ENCODE data around the gene FBXL20.
"Not testable (repeated sequence)": the region's sequence is repeated elsewhere in the genome, so short reads cannot be mapped to it uniquely, and the experiment has no call there.

FBXL20 gene

GRCh38 chr17:39328815-39329214, 72.6 kb downstream of the FBXL20 start:
- no peak for DNase-seq (ENCODE audit: low spot score)

DNA sequence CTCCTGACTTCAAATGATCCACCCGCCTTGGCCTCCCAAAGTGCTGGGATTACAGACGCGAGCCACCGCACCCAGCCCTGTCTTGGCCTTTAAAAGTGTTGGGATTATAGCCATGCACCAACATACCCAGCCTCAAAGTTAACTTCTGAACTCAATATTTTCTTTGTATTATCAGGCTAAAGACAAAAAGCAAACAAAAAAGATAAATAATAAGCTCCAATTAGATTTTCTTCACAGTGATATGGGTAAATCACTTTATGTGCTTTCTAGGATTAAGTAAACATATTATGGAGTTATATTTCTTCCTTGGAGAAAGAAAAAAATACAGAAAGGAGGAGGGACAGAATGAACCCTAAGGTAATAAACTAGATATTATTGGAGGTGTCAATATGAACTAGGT, 74.3 kb downstream of the FBXL20 start:
- DNase-seq (ENCODE audit: low spot score): no peak

GRCh38 chr17:39325528-39326240, 75.7 kb downstream of the FBXL20 start:
- no peak for DNase-seq (ENCODE audit: low spot score)

DNA sequence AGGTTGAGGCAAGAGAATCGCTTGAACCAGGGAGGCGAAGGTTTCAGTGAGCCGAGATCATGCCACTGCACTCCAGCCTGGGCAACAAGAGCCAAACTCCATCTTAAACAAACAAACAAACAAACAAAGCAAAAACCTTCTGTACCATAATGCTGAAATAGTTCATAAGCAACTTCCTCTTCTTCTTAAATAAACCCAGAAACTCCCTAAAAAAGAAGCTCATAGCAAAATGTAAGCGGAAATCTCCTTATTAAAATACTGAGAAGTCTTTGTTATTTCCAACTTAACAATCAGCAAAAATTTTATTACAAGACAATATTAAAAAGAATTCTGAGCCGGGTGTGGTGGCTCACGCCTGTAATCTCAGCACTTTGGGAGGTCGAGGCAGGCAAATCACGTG, 82.8 kb downstream of the FBXL20 start:
- DNase-seq (ENCODE audit: low spot score): no peak

DNA sequence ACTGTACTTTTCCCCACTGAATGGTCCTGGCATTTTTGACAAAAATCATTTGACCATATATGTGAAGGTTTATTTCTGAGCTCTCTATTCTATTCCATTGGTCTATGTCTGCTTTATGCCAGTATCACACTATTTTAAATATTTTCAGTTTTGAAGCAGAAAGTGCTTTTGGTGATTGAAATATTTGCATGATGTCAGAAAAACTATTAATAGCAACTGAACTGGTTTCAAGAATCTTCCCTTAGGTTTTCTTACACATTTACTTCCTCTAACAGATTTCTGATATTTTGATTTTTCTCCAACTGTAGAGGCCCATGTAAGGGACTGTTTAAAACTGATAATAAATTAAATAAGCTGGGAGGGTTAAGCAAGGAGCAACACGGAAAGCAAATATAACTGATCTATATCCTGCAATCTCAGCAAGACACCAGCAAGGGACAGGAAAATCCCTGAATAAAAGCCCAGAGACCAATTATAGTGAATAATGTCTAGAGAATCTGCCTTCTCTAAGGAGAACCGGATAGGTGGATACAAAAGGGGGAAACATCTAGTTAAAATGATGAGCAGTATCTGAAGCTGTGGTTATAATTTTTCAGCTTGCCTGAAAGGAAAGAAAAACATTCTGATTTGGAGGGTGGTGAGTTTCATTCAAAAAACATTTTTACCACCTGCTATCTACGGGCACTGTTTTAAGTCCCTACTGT, 94.8 kb downstream of the FBXL20 start:
- DNase-seq (ENCODE audit: low spot score): peak; percentile 33

DNA sequence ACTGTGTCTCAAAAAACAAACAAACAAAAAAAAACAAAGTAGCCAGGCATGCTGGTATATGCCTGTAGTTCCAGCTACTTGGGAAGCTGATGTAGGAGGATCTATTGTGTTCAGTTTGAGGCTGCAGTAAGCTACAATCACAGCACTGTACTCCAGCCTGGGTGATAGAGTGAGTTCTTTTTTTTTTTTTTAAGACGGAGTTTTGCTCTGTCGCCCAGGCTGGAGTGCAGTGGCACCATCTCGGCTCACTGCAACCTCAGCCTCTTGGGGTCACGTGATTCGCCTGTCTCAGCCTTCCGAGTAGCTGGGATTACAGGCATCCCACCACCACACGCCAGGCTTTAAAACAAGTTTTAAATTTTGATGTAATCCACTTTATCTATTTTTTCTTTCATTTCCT, 95.4 kb downstream of the FBXL20 start:
- DNase-seq (ENCODE audit: low spot score): no peak

- no peak for DNase-seq (ENCODE audit: low spot score)
These were observed 97.2 kb downstream of the FBXL20 start for GRCh38 chr17:39304188-39304587.

GRCh38 chr17:39294060-39294459, 107.4 kb downstream of the FBXL20 start:
- no peak for DNase-seq (ENCODE audit: low spot score)

DNA sequence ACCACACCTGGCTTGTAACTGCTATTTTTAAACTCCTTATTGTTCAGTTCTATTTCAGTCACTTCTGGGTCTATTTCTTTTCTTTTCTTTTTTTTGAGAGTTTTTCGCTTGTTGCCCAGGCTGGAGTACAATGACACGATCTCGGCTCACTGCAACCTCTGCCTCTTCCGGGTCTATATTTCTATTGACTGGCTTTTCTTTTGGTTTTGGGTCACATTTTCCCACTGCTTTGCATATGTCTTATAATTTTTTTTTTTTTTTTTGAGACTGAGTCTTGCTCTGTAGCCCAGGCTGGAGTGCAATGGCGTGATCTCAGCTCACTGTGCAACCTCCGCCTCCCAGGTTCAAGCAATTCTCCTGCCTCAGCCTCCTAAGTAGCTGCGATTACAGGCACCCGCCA, 108.9 kb downstream of the FBXL20 start:
- not testable (repeated sequence) for DNase-seq (ENCODE audit: low spot score)

GRCh38 chr17:39286513-39286912, 114.9 kb downstream of the FBXL20 start:
- not testable (repeated sequence) for DNase-seq (ENCODE audit: low spot score)

- DNase-seq (ENCODE audit: low spot score): no peak
These were observed 116.7 kb downstream of the FBXL20 start for GRCh38 chr17:39284685-39285084.

GRCh38 chr17:39283896-39284295, 117.5 kb downstream of the FBXL20 start:
- DNase-seq (ENCODE audit: low spot score): no peak

- no peak for DNase-seq (ENCODE audit: low spot score)
These were observed 118.3 kb downstream of the FBXL20 start for GRCh38 chr17:39283098-39283497.

DNA sequence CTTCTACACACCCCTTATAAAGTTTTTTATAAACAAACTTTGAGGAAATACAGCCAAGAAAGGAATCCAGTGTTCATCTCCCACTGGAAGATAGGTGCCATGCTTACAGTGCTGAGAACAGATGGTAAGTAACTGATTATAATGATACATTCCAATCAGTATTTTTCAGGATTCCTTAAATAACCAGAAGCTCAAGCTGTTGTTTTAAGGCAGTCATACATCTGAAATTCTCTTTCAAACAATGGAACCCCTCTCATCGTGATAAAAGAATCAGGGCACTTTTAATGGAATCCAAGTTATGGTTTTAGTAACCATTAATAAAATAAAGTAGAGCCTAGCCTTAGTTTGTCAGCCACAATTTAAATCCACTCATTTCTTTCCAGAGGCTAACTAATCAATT, 119.6 kb downstream of the FBXL20 start:
- no peak for DNase-seq (ENCODE audit: low spot score)

DNA sequence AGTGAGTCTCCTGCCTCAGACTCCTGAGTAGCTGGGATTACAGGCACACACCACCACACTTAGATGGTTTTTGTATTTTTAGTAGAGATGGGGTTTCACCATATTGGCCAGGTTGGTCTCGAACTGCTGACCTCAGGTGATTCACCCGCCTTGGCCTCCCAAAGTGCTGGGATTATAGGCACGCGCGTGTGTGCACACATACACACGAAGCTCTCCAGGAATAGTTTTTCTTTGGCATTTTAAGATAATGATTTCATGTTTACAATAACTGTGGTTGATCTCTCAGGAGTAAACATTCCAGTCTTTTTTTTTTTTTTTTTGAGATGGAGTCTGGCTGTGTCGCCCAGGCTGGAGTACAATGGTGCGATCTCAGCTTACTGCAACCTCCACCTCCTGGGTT, 123.2 kb downstream of the FBXL20 start:
- not testable (repeated sequence) for DNase-seq (ENCODE audit: low spot score)

DNA sequence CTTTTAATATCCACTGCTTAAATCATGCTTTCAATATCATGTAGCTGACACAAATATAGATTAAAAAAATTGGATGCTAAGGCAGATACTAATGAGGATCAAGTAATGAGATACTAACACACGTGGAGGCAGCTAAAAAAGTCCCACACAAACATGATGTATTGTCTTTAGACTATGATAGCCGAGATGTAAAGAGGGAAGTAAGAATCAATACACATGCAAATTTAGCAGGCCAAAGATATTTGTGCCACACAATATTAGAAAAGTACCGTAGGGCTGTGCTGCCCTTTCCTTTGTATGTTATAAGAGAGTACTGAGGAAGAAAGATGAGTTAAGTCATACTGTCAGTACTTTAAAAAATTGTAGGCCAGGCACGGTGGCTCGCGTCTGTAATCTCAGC, 124.3 kb downstream of the FBXL20 start:
- no peak for DNase-seq (ENCODE audit: low spot score)

GRCh38 chr17:39276113-39276512, 125.3 kb downstream of the FBXL20 start:
- DNase-seq (ENCODE audit: low spot score): no peak

DNA sequence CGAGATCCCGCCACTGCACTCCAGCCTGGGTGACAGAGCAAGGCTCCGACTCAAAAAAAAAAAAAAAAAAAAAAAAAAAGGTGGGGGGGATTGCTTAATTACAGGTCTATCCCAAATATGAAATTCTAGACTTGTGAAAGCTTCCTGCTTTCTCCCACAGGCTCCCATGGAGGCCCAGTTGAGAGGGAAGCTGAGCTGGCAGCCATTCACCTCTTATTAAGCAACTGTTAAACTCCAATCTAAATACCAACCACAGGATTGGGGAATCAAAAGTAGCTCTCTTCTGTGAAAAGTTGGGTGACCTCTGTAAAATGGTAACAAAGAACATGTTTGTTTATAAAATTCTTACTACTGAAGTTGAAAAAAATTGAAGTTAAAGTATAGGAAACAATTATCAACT, 129.9 kb downstream of the FBXL20 start:
- DNase-seq (ENCODE audit: low spot score): no peak

DNA sequence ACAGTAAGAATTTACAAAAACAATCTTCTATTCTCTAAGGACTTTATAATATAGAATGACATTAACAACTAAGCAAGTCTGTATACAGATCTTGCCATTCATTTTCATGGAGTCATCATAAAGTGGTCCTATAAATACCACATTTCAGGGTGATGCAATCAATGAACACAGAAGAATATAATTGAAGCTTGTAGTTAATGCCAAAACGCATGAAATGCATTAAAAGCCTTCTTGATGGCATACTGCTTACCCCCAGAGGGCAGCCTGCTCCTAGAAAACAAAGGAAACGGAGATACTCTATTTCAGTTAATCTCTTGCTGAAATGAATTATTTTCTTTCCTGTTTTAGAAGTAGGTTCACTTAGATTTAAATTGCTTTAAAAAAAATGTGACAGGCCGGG, 130.5 kb downstream of the FBXL20 start:
- peak; percentile 71 for DNase-seq (ENCODE audit: low spot score)

DNA sequence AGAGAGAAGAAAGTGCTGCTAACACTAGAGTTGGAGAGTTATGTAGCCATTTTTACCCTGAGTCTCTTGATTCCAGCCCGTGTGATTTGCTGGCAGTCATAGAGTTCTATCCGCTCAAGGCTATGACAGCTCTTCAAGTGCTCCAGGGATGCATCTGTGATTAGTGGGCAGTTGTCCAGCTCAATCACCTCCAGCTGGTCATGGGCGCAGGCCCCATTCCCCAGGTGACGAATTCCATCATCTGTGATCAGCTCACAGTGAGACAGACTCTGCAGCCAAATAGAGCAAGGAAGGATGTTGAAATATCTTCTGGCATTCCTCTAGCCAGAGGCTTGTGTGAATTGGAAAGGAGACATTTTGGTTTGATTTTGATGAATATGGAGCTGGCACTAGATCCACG, 137.3 kb downstream of the FBXL20 start:
- no peak for DNase-seq (ENCODE audit: low spot score)

DNA sequence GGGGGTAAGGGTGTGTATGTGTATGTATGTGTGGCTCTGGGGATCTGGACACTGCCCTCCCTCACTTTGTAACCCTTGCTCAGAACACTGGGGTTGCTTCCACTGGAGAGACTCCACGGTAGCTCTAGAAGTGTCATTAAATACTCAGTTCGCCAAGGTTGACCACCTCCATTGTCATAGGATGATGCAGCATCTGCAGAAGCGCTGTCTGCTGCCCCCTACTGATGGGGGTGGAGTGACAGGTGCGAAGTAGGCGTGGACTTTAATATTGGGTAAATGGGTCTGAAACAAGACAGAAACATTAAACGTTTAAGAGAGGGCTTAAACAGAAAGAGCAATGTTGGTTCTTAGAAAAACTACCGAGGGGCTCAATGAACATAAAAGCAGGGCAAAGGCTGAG, 140.1 kb downstream of the FBXL20 start:
- DNase-seq (ENCODE audit: low spot score): peak; percentile 60

- no peak for DNase-seq (ENCODE audit: low spot score)
These were observed 148.5 kb downstream of the FBXL20 start for GRCh38 chr17:39252788-39253460.

DNA sequence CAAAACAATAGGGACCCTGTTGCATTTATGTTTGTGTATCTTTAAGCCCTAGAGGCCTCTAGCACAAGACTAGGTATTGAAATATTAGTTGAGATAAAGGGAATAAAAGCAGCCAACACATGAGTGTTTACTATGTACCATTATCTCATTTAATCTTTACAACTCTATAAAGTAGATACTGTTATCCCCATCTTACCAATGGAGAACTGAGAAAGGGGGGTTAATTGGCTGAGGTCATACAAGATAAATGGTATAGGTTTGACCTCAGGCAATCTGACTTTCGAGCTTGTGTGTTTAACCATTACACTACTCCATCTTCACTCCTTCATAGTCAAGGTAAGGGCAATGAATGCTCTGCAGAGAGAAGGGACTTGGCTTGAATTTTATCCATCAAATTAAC, 149.4 kb downstream of the FBXL20 start:
- DNase-seq (ENCODE audit: low spot score): no peak

Data from NAMALWA (cell line).